ENCODE results near the gene CSMD2.

Gene CSMD2

GRCh38 chr1:33588726-33589125, 576.3 kb downstream of the CSMD2 start:
- no peaks in the 10 kb centered on the region for H3K36me3 ChIP-seq (ENCODE audit: insufficient read depth, low read length)
- no peak overlapping the region for H3K4me3 ChIP-seq (ENCODE audit: low read length)
- no peaks in the 10 kb centered on the region for H3K4me1 ChIP-seq (ENCODE audit: control insufficient read depth, insufficient read depth, low read length)
- H3K4me2 ChIP-seq (ENCODE audit: low read length), result no peak overlapping the region
- H3K9ac ChIP-seq (ENCODE audit: low read depth, low read length), result no peak overlapping the region
- H3K27me3 ChIP-seq (ENCODE audit: control insufficient read depth, insufficient read depth, low read length), result peaks cover 6% of the 10 kb centered on the region
- no peaks in the 10 kb centered on the region for H3K9me3 ChIP-seq (replicated peaks; ENCODE audit: low read length)

GRCh38 chr1:33586795-33587194, 578.2 kb downstream of the CSMD2 start:
- Histone ChIP-seq H3K4me2 (ENCODE audit: low read length) (no peak overlapping the region), H3K27me3 (ENCODE audit: control insufficient read depth, insufficient read depth, low read length) (peaks cover 6% of the 10 kb centered on the region), H3K36me3 (ENCODE audit: insufficient read depth, low read length) (no peaks in the 10 kb centered on the region), H3K9ac (ENCODE audit: low read depth, low read length) (no peak overlapping the region), H3K4me3 (ENCODE audit: low read length) (no peak overlapping the region), H3K9me3 (replicated peaks; ENCODE audit: low read length) (no peaks in the 10 kb centered on the region), H3K4me1 (ENCODE audit: control insufficient read depth, insufficient read depth, low read length) (no peaks in the 10 kb centered on the region)

GRCh38 chr1:33586106-33586505, 578.9 kb downstream of the CSMD2 start:
- Histone ChIP-seq H3K9ac (ENCODE audit: low read depth, low read length) (no peak overlapping the region), H3K4me1 (ENCODE audit: control insufficient read depth, insufficient read depth, low read length) (no peaks in the 10 kb centered on the region), H3K4me3 (ENCODE audit: low read length) (no peak overlapping the region), H3K4me2 (ENCODE audit: low read length) (no peak overlapping the region), H3K9me3 (replicated peaks; ENCODE audit: low read length) (no peaks in the 10 kb centered on the region), H3K27me3 (ENCODE audit: control insufficient read depth, insufficient read depth, low read length) (peaks cover 6% of the 10 kb centered on the region), H3K36me3 (ENCODE audit: insufficient read depth, low read length) (no peaks in the 10 kb centered on the region)

- Histone ChIP-seq H3K4me3 (ENCODE audit: low read length) (no peak overlapping the region), H3K9me3 (replicated peaks; ENCODE audit: low read length) (no peaks in the 10 kb centered on the region), H3K27me3 (ENCODE audit: control insufficient read depth, insufficient read depth, low read length) (peaks cover 6% of the 10 kb centered on the region)
Measured at GRCh38 chr1:33583567-33583966, 581.5 kb downstream of the CSMD2 start.

GRCh38 chr1:33578557-33579448, 586.2 kb downstream of the CSMD2 start:
- Histone ChIP-seq H3K9me3 (replicated peaks; ENCODE audit: low read length) (no peaks in the 10 kb centered on the region), H3K9ac (ENCODE audit: low read depth, low read length) (no peak overlapping the region), H3K4me2 (ENCODE audit: low read length) (no peak overlapping the region), H3K4me1 (ENCODE audit: control insufficient read depth, insufficient read depth, low read length) (no peaks in the 10 kb centered on the region), H3K4me3 (ENCODE audit: low read length) (no peak overlapping the region), H3K36me3 (ENCODE audit: insufficient read depth, low read length) (no peaks in the 10 kb centered on the region), H3K27me3 (ENCODE audit: control insufficient read depth, insufficient read depth, low read length) (peaks cover 3% of the 10 kb centered on the region)

More at GRCh38 chr1:33583567-33583966, 581.5 kb downstream of the CSMD2 start:
- H3K9ac ChIP-seq (ENCODE audit: low read depth, low read length), result no peak overlapping the region
- no peaks in the 10 kb centered on the region for H3K36me3 ChIP-seq (ENCODE audit: insufficient read depth, low read length)
- no peaks in the 10 kb centered on the region for H3K4me1 ChIP-seq (ENCODE audit: control insufficient read depth, insufficient read depth, low read length)
- no peak overlapping the region for H3K4me2 ChIP-seq (ENCODE audit: low read length)

GRCh38 chr1:33577663-33578062, 587.4 kb downstream of the CSMD2 start:
- H3K9ac ChIP-seq (ENCODE audit: low read depth, low read length), result no peak overlapping the region
- no peaks in the 10 kb centered on the region for H3K9me3 ChIP-seq (replicated peaks; ENCODE audit: low read length)
- H3K4me3 ChIP-seq (ENCODE audit: low read length), result no peak overlapping the region
- peaks cover 3% of the 10 kb centered on the region for H3K27me3 ChIP-seq (ENCODE audit: control insufficient read depth, insufficient read depth, low read length)
- H3K4me1 ChIP-seq (ENCODE audit: control insufficient read depth, insufficient read depth, low read length), result no peaks in the 10 kb centered on the region
- no peaks in the 10 kb centered on the region for H3K36me3 ChIP-seq (ENCODE audit: insufficient read depth, low read length)
- H3K4me2 ChIP-seq (ENCODE audit: low read length), result no peak overlapping the region

GRCh38 chr1:33576821-33577599, 588.0 kb downstream of the CSMD2 start:
- H3K9ac ChIP-seq (ENCODE audit: low read depth, low read length), result no peak overlapping the region
- H3K4me2 ChIP-seq (ENCODE audit: low read length), result no peak overlapping the region
- no peak overlapping the region for H3K4me3 ChIP-seq (ENCODE audit: low read length)
- H3K9me3 ChIP-seq (replicated peaks; ENCODE audit: low read length), result no peaks in the 10 kb centered on the region
- H3K36me3 ChIP-seq (ENCODE audit: insufficient read depth, low read length), result no peaks in the 10 kb centered on the region
- H3K4me1 ChIP-seq (ENCODE audit: control insufficient read depth, insufficient read depth, low read length), result no peaks in the 10 kb centered on the region
- peaks cover 3% of the 10 kb centered on the region for H3K27me3 ChIP-seq (ENCODE audit: control insufficient read depth, insufficient read depth, low read length)

- Histone ChIP-seq H3K4me2 (ENCODE audit: low read length) (no peak overlapping the region), H3K4me3 (ENCODE audit: low read length) (no peak overlapping the region), H3K4me1 (ENCODE audit: control insufficient read depth, insufficient read depth, low read length) (no peaks in the 10 kb centered on the region), H3K9ac (ENCODE audit: low read depth, low read length) (no peak overlapping the region), H3K9me3 (replicated peaks; ENCODE audit: low read length) (no peaks in the 10 kb centered on the region), H3K36me3 (ENCODE audit: insufficient read depth, low read length) (no peaks in the 10 kb centered on the region), H3K27me3 (ENCODE audit: control insufficient read depth, insufficient read depth, low read length) (peaks cover 3% of the 10 kb centered on the region)
Measured at GRCh38 chr1:33575324-33575879, 589.6 kb downstream of the CSMD2 start.

GRCh38 chr1:33573661-33574060, 591.4 kb downstream of the CSMD2 start:
- no peak overlapping the region for H3K9ac ChIP-seq (ENCODE audit: low read depth, low read length)
- H3K9me3 ChIP-seq (replicated peaks; ENCODE audit: low read length), result no peaks in the 10 kb centered on the region
- no peaks in the 10 kb centered on the region for H3K36me3 ChIP-seq (ENCODE audit: insufficient read depth, low read length)
- H3K4me3 ChIP-seq (ENCODE audit: low read length), result no peak overlapping the region
- peaks cover 3% of the 10 kb centered on the region for H3K27me3 ChIP-seq (ENCODE audit: control insufficient read depth, insufficient read depth, low read length)
- H3K4me2 ChIP-seq (ENCODE audit: low read length), result no peak overlapping the region
- no peaks in the 10 kb centered on the region for H3K4me1 ChIP-seq (ENCODE audit: control insufficient read depth, insufficient read depth, low read length)

GRCh38 chr1:33572387-33572786, 592.6 kb downstream of the CSMD2 start:
- Histone ChIP-seq H3K9ac (ENCODE audit: low read depth, low read length) (no peak overlapping the region), H3K36me3 (ENCODE audit: insufficient read depth, low read length) (no peaks in the 10 kb centered on the region), H3K4me1 (ENCODE audit: control insufficient read depth, insufficient read depth, low read length) (no peaks in the 10 kb centered on the region), H3K27me3 (ENCODE audit: control insufficient read depth, insufficient read depth, low read length) (peaks cover 3% of the 10 kb centered on the region), H3K4me3 (ENCODE audit: low read length) (no peak overlapping the region), H3K4me2 (ENCODE audit: low read length) (no peak overlapping the region), H3K9me3 (replicated peaks; ENCODE audit: low read length) (no peaks in the 10 kb centered on the region)

- Histone ChIP-seq H3K36me3 (ENCODE audit: insufficient read depth, low read length) (no peaks in the 10 kb centered on the region), H3K27me3 (ENCODE audit: control insufficient read depth, insufficient read depth, low read length) (no peaks in the 10 kb centered on the region), H3K4me1 (ENCODE audit: control insufficient read depth, insufficient read depth, low read length) (no peaks in the 10 kb centered on the region), H3K9ac (ENCODE audit: low read depth, low read length) (no peak overlapping the region), H3K9me3 (replicated peaks; ENCODE audit: low read length) (no peaks in the 10 kb centered on the region), H3K4me3 (ENCODE audit: low read length) (no peak overlapping the region), H3K4me2 (ENCODE audit: low read length) (no peak overlapping the region)
Measured at GRCh38 chr1:33569331-33569730, 595.7 kb downstream of the CSMD2 start.

Data from skeletal muscle satellite cell (primary cell).